H1 (cell line): ENCODE measurements around the gene THAP12. TPM values are rescaled to one million over a fixed set of nuclear protein-coding genes. Genes with fewer than 3 reads are reported as not detected.

ENCODE experiments used
- CTCF ChIA-PET: fragments of 300-600 bp; sonication (Branson Sonifier 250); formaldehyde crosslinking; loops from one replicate; lab custom pipeline; 2021; ENCODE audit not compliant: partially characterized antibody; lab: Charles Lee
- POLR2A ChIA-PET: fragments of 300-600 bp; sonication (Branson Sonifier 250); formaldehyde crosslinking; loops from one replicate; lab custom pipeline; 2021; ENCODE audit warnings: inconsistent platforms; ENCODE audit not compliant: partially characterized antibody; lab: Charles Lee
- DNase-seq, 2 experiments: peaks; one replicate each; pipeline versions ENCODE4 v3.0.0 to v3.0.0-alpha.2; 2010 to 2022; ENCODE audit warnings: low spot score in 2 of 2, low read depth in 1 of 2, mixed read lengths in 1 of 2
- FAIRE-seq: peaks from 2 replicates; lab custom pipeline; 2011; peaks lifted over from hg19 to GRCh38; lab: Jason Lieb, UNC
- H2AFZ ChIP-seq: 2 replicates; pipeline ENCODE4 v1.8.1; 2012; ENCODE audit warnings: low read length, inconsistent platforms
- H2AK5ac ChIP-seq: 2 replicates; pipeline ENCODE4 v1.6.1; 2013; ENCODE audit warnings: low read depth, low read length
- H2BK120ac ChIP-seq: replicated peaks from 2 replicates; pipeline ENCODE3; 2013; ENCODE audit warnings: low read depth, low read length, inconsistent platforms
- H2BK12ac ChIP-seq: 2 replicates; pipeline ENCODE4 v1.6.1; 2013; ENCODE audit warnings: low read depth, low read length
- H2BK15ac ChIP-seq: 2 replicates; pipeline ENCODE4 v1.6.1; 2013; ENCODE audit warnings: low read length
- H2BK20ac ChIP-seq: 2 replicates; pipeline ENCODE4 v1.6.1; 2013; ENCODE audit warnings: low read length
- H2BK5ac ChIP-seq: 2 replicates; pipeline ENCODE4 v1.6.1; 2013; ENCODE audit warnings: low read depth, low read length
- H3K14ac ChIP-seq: 2 replicates; pipeline ENCODE4 v1.6.1; 2013; ENCODE audit warnings: inconsistent platforms; ENCODE audit not compliant: insufficient read length
- H3K18ac ChIP-seq: 2 replicates; pipeline ENCODE4 v1.6.1; 2013; ENCODE audit warnings: low read length; ENCODE audit errors: extremely low read depth
- H3K23ac ChIP-seq: 2 replicates; pipeline ENCODE4 v1.6.1; 2013; ENCODE audit warnings: inconsistent platforms; ENCODE audit not compliant: insufficient read length
- H3K23me2 ChIP-seq: 2 replicates; pipeline ENCODE4 v1.6.1; 2013; ENCODE audit warnings: low read depth, low read length
- H3K27ac ChIP-seq: 2 replicates; pipeline ENCODE4 v1.6.1; 2011; ENCODE audit warnings: low read depth, low read length, inconsistent platforms
- H3K27me3 ChIP-seq, 4 experiments: replicated peaks in 1 of 4; 1 replicate in 1 of 4; 2 replicates in 3 of 4; pipeline versions ENCODE4 v1.6.1 to v1.8.1; 2011 to 2013; ENCODE audit warnings: low read length in 3 of 4, mild to moderate bottlenecking in 3 of 4, inconsistent platforms in 2 of 4, mixed read lengths in 2 of 4, moderate library complexity in 1 of 4; ENCODE audit not compliant: control insufficient read depth in 3 of 4, insufficient read depth in 3 of 4; ENCODE audit errors: extremely low read depth in 1 of 4
- H3K36me3 ChIP-seq, 4 experiments: 2 replicates each; pipeline versions ENCODE4 v1.6.1 to v1.8.1; 2011 to 2013; ENCODE audit warnings: mild to moderate bottlenecking in 4 of 4, low read length in 3 of 4, moderate library complexity in 2 of 4, control low read depth in 1 of 4, inconsistent platforms in 1 of 4; ENCODE audit not compliant: insufficient read depth in 4 of 4, control insufficient read depth in 2 of 4
- H3K4ac ChIP-seq: replicated peaks from 2 replicates; pipeline ENCODE3; 2013; ENCODE audit warnings: low read length, low read depth, mixed read lengths, inconsistent platforms; ENCODE audit not compliant: insufficient read length
- H3K4me1 ChIP-seq, 4 experiments: replicated peaks in 1 of 4; 1 replicate in 1 of 4; 2 replicates in 3 of 4; pipeline versions ENCODE4 v1.6.1 to v1.8.1; 2011 to 2013; ENCODE audit warnings: low read length in 3 of 4, inconsistent platforms in 2 of 4, mixed read lengths in 1 of 4; ENCODE audit not compliant: insufficient read depth in 4 of 4, control insufficient read depth in 3 of 4
- H3K4me2 ChIP-seq, 2 experiments: 2 replicates each; pipeline versions ENCODE4 v1.6.1 to v1.8.1; 2011 to 2013; ENCODE audit warnings: low read depth in 2 of 2, low read length in 2 of 2, control low read depth in 1 of 2, inconsistent platforms in 1 of 2, mild to moderate bottlenecking in 1 of 2; ENCODE audit not compliant: insufficient read depth in 1 of 2
- H3K4me3 ChIP-seq, 4 experiments: fragments of 200-600, 300-600 bp in 1 of 4; sonication (generic), shearing (Covaris generic), sonication (Bioruptor Twin) in 1 of 4; 2 replicates each; pipeline versions ENCODE4 v1.5.1 to v1.8.1; 2011 to 2016; ENCODE audit warnings: low read length in 4 of 4, low read depth in 3 of 4, control low read depth in 2 of 4, inconsistent platforms in 2 of 4, mild to moderate bottlenecking in 2 of 4, mixed read lengths in 1 of 4, moderate library complexity in 1 of 4; ENCODE audit not compliant: insufficient read depth in 2 of 4; ENCODE audit errors: extremely low read depth in 1 of 4
- H3K56ac ChIP-seq: replicated peaks from 2 replicates; pipeline ENCODE3; 2013; ENCODE audit warnings: low read depth, mild to moderate bottlenecking, mixed read lengths, low read length, inconsistent platforms; ENCODE audit not compliant: insufficient read length
- H3K79me1 ChIP-seq: 2 replicates; pipeline ENCODE4 v1.6.1; 2013; ENCODE audit warnings: low read depth, low read length, control low read depth
- H3K79me2 ChIP-seq, 2 experiments: 2 replicates each; pipeline versions ENCODE4 v1.6.1 to v1.8.1; 2012 to 2013; ENCODE audit warnings: low read length in 2 of 2, mild to moderate bottlenecking in 2 of 2, inconsistent platforms in 1 of 2; ENCODE audit not compliant: insufficient read depth in 2 of 2, control insufficient read depth in 1 of 2
- H3K9ac ChIP-seq, 4 experiments: replicated peaks in 1 of 4; 1 replicate in 1 of 4; 2 replicates in 3 of 4; pipeline versions ENCODE4 v1.6.1 to v1.8.1; 2011 to 2013; ENCODE audit warnings: low read depth in 3 of 4, low read length in 3 of 4, control low read depth in 2 of 4, mild to moderate bottlenecking in 2 of 4, moderate library complexity in 2 of 4, inconsistent platforms in 1 of 4; ENCODE audit errors: extremely low read depth in 1 of 4
- H3K9me3 ChIP-seq, 2 experiments: 2 replicates each; pipeline versions ENCODE4 v1.6.1 to v1.8.1; 2012 to 2013; ENCODE audit warnings: mild to moderate bottlenecking in 2 of 2, moderate library complexity in 2 of 2, control low read depth in 1 of 2, inconsistent platforms in 1 of 2, low read depth in 1 of 2, low read length in 1 of 2, mixed read lengths in 1 of 2; ENCODE audit not compliant: insufficient read depth in 2 of 2
- H4K20me1 ChIP-seq, 2 experiments: replicated peaks in 1 of 2; 2 replicates each; pipeline versions ENCODE3 to v1.8.1; 2011 to 2013; ENCODE audit warnings: inconsistent platforms in 2 of 2, low read length in 2 of 2, mild to moderate bottlenecking in 1 of 2; ENCODE audit not compliant: insufficient read depth in 2 of 2, control insufficient read depth in 1 of 2
- H4K5ac ChIP-seq: 2 replicates; pipeline ENCODE4 v1.6.1; 2013; ENCODE audit warnings: low read length, low read depth, mixed read lengths, inconsistent platforms; ENCODE audit not compliant: insufficient read length
- H4K8ac ChIP-seq: 2 replicates; pipeline ENCODE4 v1.8.0; 2013; ENCODE audit warnings: mild to moderate bottlenecking, moderate library complexity, low read length, inconsistent platforms; ENCODE audit not compliant: insufficient read depth; ENCODE audit errors: extremely low read depth
- H4K91ac ChIP-seq: replicated peaks from 2 replicates; pipeline ENCODE3; 2013; ENCODE audit warnings: low read length, mixed read lengths, inconsistent platforms; ENCODE audit not compliant: insufficient read length
- CEBPB ChIP-seq: IDR thresholded peaks from 2 replicates; pipeline ENCODE4 v1.6.1; 2012; ENCODE audit warnings: low read depth, low read length
- GTF2F1 ChIP-seq: IDR thresholded peaks from 2 replicates; pipeline ENCODE4 v1.6.1; 2012; ENCODE audit warnings: low read depth, low read length, improper control_type of control experiment, borderline replicate concordance
- RBBP5 ChIP-seq: IDR thresholded peaks from 2 replicates; pipeline ENCODE4 v1.7.1; 2012; ENCODE audit warnings: low read depth, mild to moderate bottlenecking, inconsistent platforms, low read length, moderate library complexity, borderline replicate concordance
- RFX5 ChIP-seq: IDR thresholded peaks from 2 replicates; pipeline ENCODE4 v1.6.1; 2011; ENCODE audit warnings: low read depth, low read length, improper control_type of control experiment, borderline replicate concordance
- SP4 ChIP-seq: IDR thresholded peaks from 2 replicates; pipeline ENCODE4 v1.6.1; 2012; ENCODE audit warnings: low read length, inconsistent platforms
- TAF7 ChIP-seq: optimal IDR thresholded peaks from 2 replicates; pipeline ENCODE3; 2011; ENCODE audit warnings: low read depth, mild to moderate bottlenecking, inconsistent platforms, low read length, moderate library complexity, borderline replicate concordance
- TBP ChIP-seq: IDR thresholded peaks from 2 replicates; pipeline ENCODE4 v1.6.1; 2011; ENCODE audit warnings: low read depth, low read length, improper control_type of control experiment
- YY1 ChIP-seq: IDR thresholded peaks from 2 replicates; pipeline ENCODE4 v1.6.1; 2011; ENCODE audit warnings: low read depth, mild to moderate bottlenecking, low read length
- WGBS, 2 experiments: shearing (Covaris generic) in 1 of 2; methylation state at CpG; one replicate each; pipeline versions ENCODE4 v1.1.6 to v1.1.7; 2013 to 2015; ENCODE audit warnings: low lambda C conversion rate in 2 of 2, mixed read lengths in 2 of 2, inconsistent platforms in 1 of 2, low coverage in 1 of 2, missing lambda C conversion rate in 1 of 2; ENCODE audit not compliant: insufficient replicate concordance in 2 of 2, insufficient coverage in 1 of 2, insufficient read length in 1 of 2; ENCODE audit errors: extremely low coverage in 1 of 2, missing lambda C conversion rate in 1 of 2; 5-methylcytosine and 5-hydroxymethylcytosine counted together
- polyA plus RNA-seq, 7 experiments: library from polyadenylated mRNA; depleted of rRNA in 3 of 7; stranded (reverse) in 5 of 7; unstranded in 2 of 7; fragments of >200 nt in 5 of 7; fragments of 200-250 nt in 2 of 7; gene quantifications; 1 replicate in 5 of 7; 2 replicates in 1 of 7; 4 replicates in 1 of 7; pipeline versions ENCODE4 v1.2.1 to v1.2.3, GENCODE V29; 2011 to 2013; ENCODE audit warnings: missing spikeins in 2 of 7, mixed read lengths in 2 of 7
- total RNA-seq: library from RNA; stranded (reverse); fragmentation: NEBNext Ultra II Directional; extraction: Animal tissue kit (Norgen Biotek cat#: 25700); gene quantifications from 2 replicates; pipeline ENCODE4 v1.2.1, GENCODE V29; 2021

THAP12 gene
- total and polyA plus RNA-seq, 2 of the 8 experiments (the other 6 are each of a cell fraction or from before 2014, with no cell fraction given) = 12.0 to 39.9 TPM

DNA sequence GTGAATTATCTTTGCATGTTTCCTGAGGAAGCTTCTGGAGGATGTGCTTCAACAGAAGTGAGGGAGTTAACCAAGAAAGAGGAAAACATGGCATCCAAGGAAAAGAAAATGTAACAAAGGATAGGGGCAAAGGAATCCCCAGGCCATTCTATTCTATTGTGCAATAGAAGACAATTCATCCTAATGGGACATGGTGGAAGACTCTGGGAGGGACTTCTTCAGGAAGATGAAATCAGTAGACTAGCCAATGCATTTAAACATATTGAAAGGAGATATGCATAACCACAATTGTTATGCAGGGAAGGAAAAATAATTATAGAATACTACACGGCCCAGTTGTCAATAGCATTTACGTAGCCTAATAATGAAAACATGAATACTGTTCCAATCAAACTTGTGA is 55.7 kb downstream of the THAP12 start:
- DNase-seq (no peak), FAIRE-seq (no peak)
- Histone ChIP-seq H2BK20ac (no peak overlapping the region), H3K36me3 (no peaks in the 10 kb centered on the region), H3K4ac (no peak overlapping the region), H2AFZ (no peak overlapping the region), H3K23me2 (peaks cover 6% of the 10 kb centered on the region; the same call in 1 of the 2 replicates), H3K79me2 (no peaks in the 10 kb centered on the region), H2BK12ac (no peak overlapping the region), H4K5ac (no peak overlapping the region), H3K23ac (no peak overlapping the region), H4K8ac (no peak overlapping the region), H2BK5ac (no peak overlapping the region), H4K91ac (no peak overlapping the region), H3K9ac (no peak overlapping the region), H3K4me2 (no peak overlapping the region), H3K79me1 (no peaks in the 10 kb centered on the region; the same call in 1 of the 2 replicates), H3K14ac (no peak overlapping the region), H3K27me3 (peaks cover 8 to 29% (median 26%) of the 10 kb centered on the region in 4 experiments), H2BK120ac (no peak overlapping the region), H2BK15ac (no peak overlapping the region), H3K27ac (no peak overlapping the region), H3K9me3 (no peaks in the 10 kb centered on the region), H3K4me3 (no peak overlapping the region), H4K20me1 (no peaks in the 10 kb centered on the region), H2AK5ac (no peak overlapping the region), H3K56ac (no peak overlapping the region), H3K18ac (no peak overlapping the region), H3K4me1 (peaks cover under 1 to 17% (median 6%) of the 10 kb centered on the region in 4 experiments; a peak in 6 of 7 replicates)
- TF ChIP-seq RFX5 (no peak), YY1 (no peak), RBBP5 (no peak), GTF2F1 (no peak), TBP (no peak), TAF7 (no peak), SP4 (no peak), CEBPB (peak; percentile 39; the same call in 1 of the 2 replicates)
- ChIA-PET POLR2A (no interaction called here), CTCF (interaction anchor here (18.7 kb wide), 1 partner anchor 116 kb away, joined by 252 read pairs; the partner anchor contains the start of gene WNT11)
- WGBS, 2 experiments = 74% methylated on average over 2 of the region's 2 CpGs; no CpG with 5 or more reads in 1 of the 2 experiments
